ENCODE data around the gene ROPN1L.
"Not testable (repeated sequence)": the region's sequence is repeated elsewhere in the genome, so short reads cannot be mapped to it uniquely, and the experiment has no call there.

The ROPN1L gene

DNA sequence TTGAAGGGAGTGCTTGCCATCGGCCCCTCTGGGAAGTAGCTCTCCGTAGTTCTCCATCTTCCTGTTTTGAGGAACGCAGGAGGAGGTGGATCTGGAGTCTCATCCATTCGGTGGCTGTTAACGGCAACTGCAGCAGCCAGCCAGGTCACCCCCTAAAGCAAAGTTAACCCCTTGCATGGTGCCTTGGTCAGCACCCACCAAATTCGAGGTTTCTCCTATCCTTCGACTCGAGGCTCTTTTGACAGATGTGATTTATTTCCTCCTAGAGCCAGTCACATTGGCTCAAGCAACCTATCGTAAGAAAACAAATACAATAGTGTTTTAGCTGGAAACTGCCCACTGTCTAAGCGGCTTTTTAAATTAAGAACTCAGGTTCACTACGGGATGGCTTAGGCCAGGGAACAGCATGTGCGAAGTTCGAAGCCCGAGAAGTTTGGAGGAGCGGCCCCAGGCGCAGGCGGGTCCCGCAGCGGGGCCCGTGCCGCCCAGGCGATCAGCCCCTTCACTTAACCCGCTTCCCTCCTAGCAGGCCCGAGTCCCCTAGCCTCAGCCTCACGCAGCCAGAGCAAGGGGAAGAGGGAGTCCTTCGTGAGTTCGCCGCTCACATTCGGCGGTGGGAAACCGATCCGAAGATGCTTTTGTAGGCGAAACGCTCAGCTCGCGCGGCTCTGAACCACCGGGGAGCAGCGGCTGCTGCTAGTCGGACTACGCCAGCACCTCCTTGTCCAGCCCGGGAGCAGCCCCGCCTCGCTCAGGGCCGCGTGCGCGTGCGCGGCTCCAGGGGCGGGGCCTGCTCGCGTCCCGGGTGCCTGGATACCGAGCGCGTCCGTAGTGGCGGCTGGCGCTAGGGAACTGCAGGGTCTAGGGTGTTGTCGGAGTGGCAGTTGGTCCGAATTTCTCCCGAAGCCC lies at the start of gene ROPN1L:
TSS of gene ROPN1L (plus strand) at position 797 of the 909 bp plus-strand sequence. CDS start 289 bp downstream, outside the sequence.
- DNase-seq = peak; percentile 93

- not testable (repeated sequence) for DNase-seq
Measured at GRCh38 chr5:10392567-10393328, 48.9 kb upstream of the ROPN1L start.

- no peak for DNase-seq
Measured at GRCh38 chr5:10393491-10393890, 48.2 kb upstream of the ROPN1L start.

- no peak for DNase-seq
Measured at GRCh38 chr5:10396552-10396951, 45.1 kb upstream of the ROPN1L start.

- no peak for DNase-seq
Measured at GRCh38 chr5:10399839-10400238, 41.8 kb upstream of the ROPN1L start.

GRCh38 chr5:10400411-10400810 lies 41.3 kb upstream of the ROPN1L start:
- no peak for DNase-seq

DNA sequence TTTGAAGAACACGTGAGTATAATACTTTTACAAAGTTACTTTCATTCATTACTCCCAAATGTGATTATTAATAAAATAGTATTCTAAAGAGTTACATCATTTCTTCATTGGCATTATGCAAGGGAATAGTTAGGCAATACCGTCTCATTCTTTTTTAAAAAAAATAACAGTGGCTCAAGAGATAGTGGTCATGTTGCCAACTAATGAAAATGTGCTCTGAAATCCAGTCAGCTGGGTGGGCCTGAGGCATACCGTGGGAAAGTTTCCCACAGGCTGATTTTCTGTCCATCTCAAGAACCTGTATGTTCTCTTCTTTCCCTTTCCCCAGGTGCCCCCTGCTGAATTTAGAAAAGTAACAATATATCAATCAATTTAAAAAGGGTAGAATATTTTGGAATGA lies 40.8 kb upstream of the ROPN1L start:
- DNase-seq = no peak

- no peak for DNase-seq
Measured at GRCh38 chr5:10401498-10401897, 40.2 kb upstream of the ROPN1L start.

- DNase-seq = no peak
Measured at GRCh38 chr5:10403829-10404228, 37.9 kb upstream of the ROPN1L start.

DNA sequence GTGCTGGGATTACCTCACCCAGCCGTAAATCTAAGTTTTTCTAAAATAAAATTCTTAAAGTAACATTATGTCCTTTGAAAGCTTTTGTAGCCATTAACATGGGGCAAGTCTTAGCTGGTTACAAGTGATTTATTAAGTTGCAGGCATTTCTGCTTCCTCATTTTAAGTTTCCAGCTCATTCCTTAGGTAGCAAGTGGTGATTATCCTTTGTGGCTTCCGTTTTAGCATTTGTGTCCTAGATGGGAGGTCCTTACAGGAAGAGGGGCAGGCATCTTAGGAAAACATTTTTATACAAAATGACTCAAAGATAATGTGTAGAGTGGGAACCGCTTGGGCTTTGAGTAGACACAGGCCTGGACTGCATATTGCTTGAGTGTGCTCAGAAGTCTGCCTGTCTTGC lies 35.0 kb upstream of the ROPN1L start:
- no peak for DNase-seq

DNA sequence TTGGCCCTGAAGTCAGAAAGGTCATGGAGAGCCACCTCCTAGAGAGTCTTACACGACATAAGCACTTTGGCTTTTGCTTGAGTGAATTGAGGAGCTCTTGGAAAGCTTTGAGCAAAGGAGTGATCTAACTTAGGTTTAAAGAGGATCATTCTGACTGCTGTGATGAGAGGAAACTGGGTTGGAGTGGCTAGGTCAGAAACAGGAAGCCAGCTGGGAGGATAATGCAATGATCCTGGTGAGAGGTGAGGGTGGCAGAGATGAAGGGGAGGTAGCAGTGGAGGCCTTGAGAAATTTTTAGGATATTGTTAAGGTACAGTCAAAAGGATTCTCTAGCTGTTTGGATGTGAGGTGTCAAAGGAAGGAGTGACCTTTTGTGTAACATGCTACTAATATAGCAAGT lies 32.2 kb upstream of the ROPN1L start:
- no peak for DNase-seq

GRCh38 chr5:10410662-10411061 lies 31.0 kb upstream of the ROPN1L start:
- no peak for DNase-seq

GRCh38 chr5:10411336-10411735 lies 30.3 kb upstream of the ROPN1L start:
- DNase-seq = no peak

DNA sequence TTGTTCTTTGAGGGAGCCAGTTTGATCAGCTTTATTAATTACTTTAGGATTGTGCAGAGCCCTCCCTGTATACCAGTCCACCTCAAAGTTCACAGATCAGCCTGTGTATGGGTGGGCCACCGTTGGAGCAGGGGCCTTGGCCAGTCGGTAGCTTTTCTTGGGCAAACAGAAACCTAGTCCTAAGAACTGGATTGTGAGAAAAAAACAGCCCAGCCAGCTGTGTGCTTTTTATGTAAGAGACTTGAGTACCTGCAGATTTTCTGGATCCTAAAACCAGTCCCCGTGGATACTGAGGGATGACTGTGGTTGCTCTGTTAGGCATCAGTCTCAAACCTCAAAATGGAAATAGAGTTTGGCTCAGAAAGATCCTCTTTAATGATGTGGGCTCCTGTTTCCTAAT lies 24.8 kb upstream of the ROPN1L start:
- DNase-seq = no peak

- no peak for DNase-seq
Measured at GRCh38 chr5:10418654-10419345, 22.9 kb upstream of the ROPN1L start.

DNA sequence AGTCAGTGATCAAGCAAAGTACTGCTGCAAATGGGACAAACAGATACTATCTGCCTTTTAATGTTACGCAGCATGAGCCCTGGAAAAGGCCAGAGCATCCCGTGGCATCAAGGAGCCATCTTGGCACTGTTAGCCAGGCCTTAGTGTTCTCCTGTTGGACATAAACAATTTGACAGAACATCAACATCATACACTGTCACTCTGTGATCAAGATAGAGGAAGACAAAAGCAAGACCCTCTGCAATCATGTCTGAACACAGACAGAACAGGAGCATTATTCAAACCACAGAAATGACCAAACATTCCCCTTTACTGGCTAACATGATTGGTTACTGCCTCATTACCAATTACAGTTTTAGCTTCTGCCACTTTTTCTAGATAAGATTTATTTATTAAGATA lies 21.2 kb upstream of the ROPN1L start:
- no peak for DNase-seq

GRCh38 chr5:10420932-10421331 lies 20.7 kb upstream of the ROPN1L start:
- DNase-seq = no peak

GRCh38 chr5:10421896-10422691 lies 19.6 kb upstream of the ROPN1L start:
- no peak for DNase-seq

DNA sequence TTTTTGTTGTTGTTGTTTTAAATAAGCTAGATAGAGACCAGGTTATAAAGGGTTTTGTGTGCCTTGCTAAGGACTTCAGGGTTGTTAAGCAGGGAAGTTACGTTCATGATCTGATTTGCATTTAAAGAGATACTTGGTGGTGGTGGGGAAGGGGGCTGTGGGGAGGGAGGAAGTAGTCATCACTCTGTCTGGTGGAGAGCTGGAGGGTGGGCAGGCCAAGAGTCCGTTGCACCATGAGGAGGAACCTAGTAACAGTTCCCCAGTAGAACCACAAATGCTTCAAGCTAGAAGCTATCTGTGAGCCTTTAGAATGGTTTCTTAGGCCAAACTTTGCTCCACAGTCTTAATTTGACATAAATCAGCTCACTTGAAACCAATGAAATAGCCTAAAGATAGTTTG lies 18.7 kb upstream of the ROPN1L start:
- DNase-seq = no peak

GRCh38 chr5:10424124-10424731 lies 17.5 kb upstream of the ROPN1L start:
- DNase-seq = no peak

- no peak for DNase-seq
Measured at GRCh38 chr5:10427201-10427600, 14.5 kb upstream of the ROPN1L start.

- DNase-seq = no peak
Measured at GRCh38 chr5:10427978-10428377, 13.7 kb upstream of the ROPN1L start.
